GM23338 (cell line): ENCODE data around the gene MIS12. TPM values are rescaled to one million over a fixed set of nuclear protein-coding genes. Genes with fewer than 3 reads are reported as not detected.
A peak's percentile ranks its signal among the peaks of the same experiment; 100 is the strongest.

Source experiments
- ATAC-seq: fragments of 200-7000 bp; cut with Tn5 transposase; 3 replicates; pipeline ENCODE4 v1.9.1; 2020
- DNase-seq: peaks from one replicate; pipeline ENCODE4 v3.0.0-alpha.2; 2015; ENCODE audit warnings: low spot score
- H2AFZ ChIP-seq: fragments of 200-600 bp; sonication (generic); 2 replicates; pipeline ENCODE4 v1.8.0; 2016; ENCODE audit warnings: antibody characterized with exemption, mild to moderate bottlenecking, moderate library complexity
- H3F3A ChIP-seq: fragments of 200-600 bp; sonication (generic); replicated peaks from 2 replicates; pipeline ENCODE4 v1.8.0; 2017; ENCODE audit warnings: antibody characterized with exemption, mixed run types, low read depth
- H3K27ac ChIP-seq: fragments of 200-600 bp; sonication (generic); 2 replicates; pipeline ENCODE4 v1.6.1; 2016; ENCODE audit warnings: low read depth
- H3K27me3 ChIP-seq: fragments of 200-600 bp; sonication (generic); 2 replicates; pipeline ENCODE4 v1.8.0; 2016; ENCODE audit warnings: mild to moderate bottlenecking, mixed run types, moderate library complexity; ENCODE audit not compliant: insufficient read depth
- H3K36me3 ChIP-seq: fragments of 200-600 bp; sonication (generic); 2 replicates; pipeline ENCODE4 v1.8.0; 2016; ENCODE audit warnings: mild to moderate bottlenecking; ENCODE audit not compliant: insufficient read depth
- H3K4me1 ChIP-seq: fragments of 200-600 bp; sonication (generic); 2 replicates; pipeline ENCODE4 v1.8.0; 2016; ENCODE audit warnings: mild to moderate bottlenecking, moderate library complexity; ENCODE audit not compliant: insufficient read depth
- H3K4me2 ChIP-seq: fragments of 200-600 bp; sonication (generic); 2 replicates; pipeline ENCODE4 v1.7.1; 2017; ENCODE audit warnings: mixed run types
- H3K4me3 ChIP-seq: fragments of 200-600 bp; sonication (generic); 2 replicates; pipeline ENCODE4 v1.6.1; 2016; ENCODE audit warnings: mixed run types
- H3K79me2 ChIP-seq: fragments of 200-600 bp; sonication (generic); replicated peaks from 2 replicates; pipeline ENCODE4 v1.8.0; 2017; ENCODE audit warnings: mild to moderate bottlenecking; ENCODE audit not compliant: insufficient read depth
- H3K9me2 ChIP-seq: fragments of 200-600 bp; sonication (generic); 2 replicates; pipeline ENCODE4 v1.8.0; 2017; ENCODE audit not compliant: insufficient read depth
- H4K20me1 ChIP-seq: fragments of 200-600 bp; sonication (generic); replicated peaks from 2 replicates; pipeline ENCODE4 v1.8.0; 2017; ENCODE audit warnings: mild to moderate bottlenecking; ENCODE audit not compliant: insufficient read depth
- H3K27ac Mint-ChIP-seq: 2 replicates; pipeline ENCODE4 v1.8.0; 2020; ENCODE audit warnings: inconsistent platforms, mild to moderate bottlenecking, moderate library complexity, mixed read lengths
- H3K27me3 Mint-ChIP-seq: 3 replicates; pipeline ENCODE4 v1.8.0; 2022; ENCODE audit warnings: low read depth, mild to moderate bottlenecking, moderate library complexity, mixed read lengths, inconsistent platforms; ENCODE audit not compliant: insufficient read depth, poor library complexity
- H3K36me3 Mint-ChIP-seq: 3 replicates; pipeline ENCODE4 v1.8.0; 2021; ENCODE audit warnings: low read depth, mild to moderate bottlenecking, inconsistent platforms, moderate library complexity, mixed read lengths
- H3K4me1 Mint-ChIP-seq: 3 replicates; pipeline ENCODE4 v1.8.0; 2020; ENCODE audit warnings: mild to moderate bottlenecking, inconsistent platforms, mixed read lengths
- H3K4me3 Mint-ChIP-seq: 3 replicates; pipeline ENCODE4 v1.8.0; 2021; ENCODE audit warnings: moderate library complexity, mild to moderate bottlenecking, inconsistent platforms, mixed read lengths
- H3K9me3 Mint-ChIP-seq: 3 replicates; pipeline ENCODE4 v1.8.0; 2020; ENCODE audit warnings: moderate library complexity, mild to moderate bottlenecking, inconsistent platforms, mixed read lengths
- CREB1 ChIP-seq: fragments of 250-450 bp; sonication (Bioruptor Pico); IDR thresholded peaks from 2 replicates; pipeline ENCODE4 v1.5.0; 2020; ENCODE audit warnings: low read depth, mild to moderate bottlenecking, moderate library complexity
- EZH2 ChIP-seq: fragments of 200-600 bp; sonication (generic); IDR thresholded peaks from one replicate; pipeline ENCODE4 v1.8.0; 2017; ENCODE audit warnings: antibody characterized with exemption, mild to moderate bottlenecking, low read depth; ENCODE audit not compliant: unreplicated experiment
- EZH2phosphoT487 ChIP-seq: fragments of 200-600 bp; sonication (generic); IDR thresholded peaks from one replicate; pipeline ENCODE4 v1.8.1; 2018; ENCODE audit warnings: antibody characterized with exemption; ENCODE audit not compliant: unreplicated experiment
- POLR2AphosphoS5 ChIP-seq: IDR thresholded peaks from 2 replicates; pipeline ENCODE4 v1.6.1; 2016; ENCODE audit warnings: antibody characterized with exemption, low read depth
- STAT1 ChIP-seq: IDR thresholded peaks from one replicate; pipeline ENCODE4 v1.6.1; 2016; ENCODE audit warnings: antibody characterized with exemption; ENCODE audit not compliant: unreplicated experiment
- ZNF114 ChIP-seq: fragments of 250-450 bp; sonication (Bioruptor Pico); IDR thresholded peaks from 2 replicates; pipeline ENCODE4 v1.5.0; 2020; ENCODE audit warnings: mild to moderate bottlenecking, moderate library complexity
- ZNF331 ChIP-seq: fragments of 250-450 bp; sonication (Bioruptor Pico); IDR thresholded peaks from 2 replicates; pipeline ENCODE4 v1.5.0; 2020; ENCODE audit warnings: low read depth, mild to moderate bottlenecking, moderate library complexity
- polyA plus RNA-seq: library from polyadenylated mRNA; unstranded; fragments of >200 nt; fragmentation: Nextera tagmentation; extraction: Ambion mirVana; gene quantifications from 2 replicates; pipeline ENCODE4 v1.2.1, GENCODE V29; 2016
- total RNA-seq: library from RNA; depleted of rRNA; stranded (reverse); fragments of >200 nt; shearing (Covaris generic); gene quantifications from 2 replicates; pipeline ENCODE4 v1.2.3, GENCODE V29; 2014
- TF ChIP-seq, protein P1 (sequence below): IDR thresholded peaks from 2 replicates; pipeline ENCODE4 v1.6.1; 2016; ENCODE audit warnings: antibody characterized with exemption
- TF ChIP-seq, protein P2 (sequence below), 2 experiments: fragments of 200-600 bp in 1 of 2; sonication (generic) in 1 of 2; conservative IDR thresholded peaks; 2 replicates each; pipeline versions ENCODE4 v1.5.1 to v1.6.1; 2016 to 2017; ENCODE audit warnings: antibody characterized with exemption in 2 of 2, low read depth in 2 of 2, mild to moderate bottlenecking in 2 of 2, moderate library complexity in 1 of 2
- TF ChIP-seq, protein P3 (sequence below): IDR thresholded peaks from one replicate; pipeline ENCODE4 v1.6.1; 2018; ENCODE audit warnings: antibody characterized with exemption; ENCODE audit not compliant: unreplicated experiment

MIS12 gene
- total and polyA plus RNA-seq, 2 experiments from 2014 or later, result 14.0 to 22.8 TPM

DNA sequence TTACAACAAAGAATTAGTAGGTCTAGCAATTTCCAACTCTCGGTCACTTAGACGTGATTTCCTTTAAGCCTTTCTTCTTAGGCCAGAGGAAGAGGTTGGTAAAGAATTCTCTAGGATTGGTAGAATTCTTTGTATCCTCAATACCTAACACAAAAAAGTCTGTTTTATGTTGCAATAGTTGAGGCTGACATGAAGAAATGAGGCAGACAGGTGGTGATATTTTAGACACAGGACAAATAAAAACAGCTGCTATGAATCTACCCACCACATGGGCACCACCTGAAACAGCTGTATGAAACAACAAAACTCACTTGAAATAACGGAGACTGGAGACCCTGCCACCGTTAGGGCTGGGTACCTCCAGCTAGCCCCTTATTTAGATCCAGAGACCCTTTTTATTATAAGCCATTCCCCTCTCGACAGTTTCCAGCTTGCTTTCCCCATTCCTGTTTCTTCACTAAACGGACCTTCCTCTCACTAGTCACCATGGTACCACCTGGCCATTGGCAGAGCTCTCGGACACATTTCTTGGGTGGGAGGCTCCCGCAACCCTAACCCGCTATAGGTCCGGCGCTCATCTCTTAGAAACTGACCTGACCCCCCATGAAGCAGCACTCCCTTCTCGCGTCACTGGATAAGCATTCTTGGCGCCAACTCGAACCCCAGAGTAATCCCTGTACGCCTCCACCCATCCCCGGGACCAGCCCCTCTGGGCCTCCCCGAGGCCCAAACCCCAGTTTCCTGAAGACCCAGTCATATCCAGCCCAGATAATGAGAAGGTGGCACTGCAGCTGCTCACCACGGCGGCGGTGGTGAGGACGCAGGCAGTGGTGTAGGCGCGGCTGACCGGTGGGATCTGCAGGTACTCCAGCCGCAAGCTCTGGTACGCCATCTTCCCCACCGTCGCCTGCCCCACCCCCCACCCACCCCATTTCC is 828 bp upstream of the MIS12 start, which contains the start of gene DERL2:
Gene DERL2, minus strand, starts transcription at position 909 of the 936 bp plus-strand sequence. Its CDS starts 17 bp downstream, at position 892.
- peaks cover 7% of the 10 kb centered on the region; the same call in 1 of the 2 replicates for H3F3A ChIP-seq
- H3K4me2 ChIP-seq, result peak within 1 kb of the TSS; percentile 100
- H3K27ac ChIP-seq, result peak within 1 kb of the TSS; percentile 99
- Mint-ChIP-seq H3K27me3 (peaks cover 18% of the 10 kb centered on the region), H3K4me3 (peak within 1 kb of the TSS; percentile 97), H3K9me3 (no peaks in the 10 kb centered on the region), H3K36me3 (peaks cover 63% of the 10 kb centered on the region), H3K27ac (peak within 1 kb of the TSS; percentile 100), H3K4me1 (peaks cover 7% of the 10 kb centered on the region; the same call in 2 of the 3 replicates)
- TF ChIP-seq ZNF331 (CRISPR knock-in tag), result no peak
- no peak for TF ChIP-seq ZNF114 (CRISPR knock-in tag)
- TF ChIP-seq, protein P1, sequence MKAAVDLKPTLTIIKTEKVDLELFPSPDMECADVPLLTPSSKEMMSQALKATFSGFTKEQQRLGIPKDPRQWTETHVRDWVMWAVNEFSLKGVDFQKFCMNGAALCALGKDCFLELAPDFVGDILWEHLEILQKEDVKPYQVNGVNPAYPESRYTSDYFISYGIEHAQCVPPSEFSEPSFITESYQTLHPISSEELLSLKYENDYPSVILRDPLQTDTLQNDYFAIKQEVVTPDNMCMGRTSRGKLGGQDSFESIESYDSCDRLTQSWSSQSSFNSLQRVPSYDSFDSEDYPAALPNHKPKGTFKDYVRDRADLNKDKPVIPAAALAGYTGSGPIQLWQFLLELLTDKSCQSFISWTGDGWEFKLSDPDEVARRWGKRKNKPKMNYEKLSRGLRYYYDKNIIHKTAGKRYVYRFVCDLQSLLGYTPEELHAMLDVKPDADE, result no peak
- peak; percentile 47; the same call in 1 of the 2 replicates for TF ChIP-seq CREB1 (CRISPR knock-in tag)
- no peak for TF ChIP-seq STAT1
- TF ChIP-seq EZH2, result no peak
- TF ChIP-seq POLR2AphosphoS5, result no peak
- H3K36me3 ChIP-seq, result peaks cover 28% of the 10 kb centered on the region
- no peaks in the 10 kb centered on the region for H3K9me2 ChIP-seq
- H3K27me3 ChIP-seq, result no peaks in the 10 kb centered on the region
- peaks cover 85% of the 10 kb centered on the region for H3K79me2 ChIP-seq
- peaks cover 20% of the 10 kb centered on the region for H3K4me1 ChIP-seq
- DNase-seq (peak; percentile 81), ATAC-seq (peak; percentile 40)
- peak within 1 kb of the TSS; percentile 56; the same call in 1 of the 2 replicates for H2AFZ ChIP-seq
- H4K20me1 ChIP-seq, result peaks cover 15% of the 10 kb centered on the region
- H3K4me3 ChIP-seq, result peak within 1 kb of the TSS; percentile 99

DNA sequence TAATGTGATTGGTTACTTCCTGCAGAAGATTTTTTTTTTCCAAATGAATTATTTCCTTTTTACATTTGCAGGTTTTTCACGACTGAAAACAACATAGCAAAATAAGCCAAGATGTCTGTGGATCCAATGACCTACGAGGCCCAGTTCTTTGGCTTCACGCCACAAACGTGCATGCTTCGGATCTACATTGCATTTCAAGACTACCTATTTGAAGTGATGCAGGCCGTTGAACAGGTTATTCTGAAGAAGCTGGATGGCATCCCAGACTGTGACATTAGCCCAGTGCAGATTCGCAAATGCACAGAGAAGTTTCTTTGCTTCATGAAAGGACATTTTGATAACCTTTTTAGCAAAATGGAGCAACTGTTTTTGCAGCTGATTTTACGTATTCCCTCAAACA is 2.4 kb downstream of the MIS12 start:
- no peaks in the 10 kb centered on the region; the same call in 2 of the 3 replicates for H3K9me3 Mint-ChIP-seq
- Histone ChIP-seq H2AFZ (no peak overlapping the region), H3K4me1 (peaks cover 20% of the 10 kb centered on the region), H3K27ac (no peak overlapping the region), H3K27me3 (no peaks in the 10 kb centered on the region), H3K4me3 (no peak overlapping the region), H3K79me2 (peaks cover 53% of the 10 kb centered on the region), H3F3A (peaks cover 7% of the 10 kb centered on the region; the same call in 1 of the 2 replicates), H3K9me2 (no peaks in the 10 kb centered on the region), H3K4me2 (no peak overlapping the region), H4K20me1 (peaks cover 15% of the 10 kb centered on the region), H3K36me3 (peaks cover 28% of the 10 kb centered on the region)
- peaks cover 7% of the 10 kb centered on the region; the same call in 2 of the 3 replicates for H3K4me1 Mint-ChIP-seq
- no peak overlapping the region for H3K4me3 Mint-ChIP-seq
- H3K27me3 Mint-ChIP-seq, result peaks cover 18% of the 10 kb centered on the region
- H3K27ac Mint-ChIP-seq, result no peak overlapping the region
- no peak for DNase-seq
- peaks cover 43% of the 10 kb centered on the region for H3K36me3 Mint-ChIP-seq
- ATAC-seq, result no peak
- TF ChIP-seq EZH2phosphoT487, result no peak
- TF ChIP-seq, protein P1, result no peak
- TF ChIP-seq, protein P2, sequence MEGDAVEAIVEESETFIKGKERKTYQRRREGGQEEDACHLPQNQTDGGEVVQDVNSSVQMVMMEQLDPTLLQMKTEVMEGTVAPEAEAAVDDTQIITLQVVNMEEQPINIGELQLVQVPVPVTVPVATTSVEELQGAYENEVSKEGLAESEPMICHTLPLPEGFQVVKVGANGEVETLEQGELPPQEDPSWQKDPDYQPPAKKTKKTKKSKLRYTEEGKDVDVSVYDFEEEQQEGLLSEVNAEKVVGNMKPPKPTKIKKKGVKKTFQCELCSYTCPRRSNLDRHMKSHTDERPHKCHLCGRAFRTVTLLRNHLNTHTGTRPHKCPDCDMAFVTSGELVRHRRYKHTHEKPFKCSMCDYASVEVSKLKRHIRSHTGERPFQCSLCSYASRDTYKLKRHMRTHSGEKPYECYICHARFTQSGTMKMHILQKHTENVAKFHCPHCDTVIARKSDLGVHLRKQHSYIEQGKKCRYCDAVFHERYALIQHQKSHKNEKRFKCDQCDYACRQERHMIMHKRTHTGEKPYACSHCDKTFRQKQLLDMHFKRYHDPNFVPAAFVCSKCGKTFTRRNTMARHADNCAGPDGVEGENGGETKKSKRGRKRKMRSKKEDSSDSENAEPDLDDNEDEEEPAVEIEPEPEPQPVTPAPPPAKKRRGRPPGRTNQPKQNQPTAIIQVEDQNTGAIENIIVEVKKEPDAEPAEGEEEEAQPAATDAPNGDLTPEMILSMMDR (conservative IDR thresholded peaks at IDR 0.05; ENCODE audit: low read depth in 2 of 2), result no peak
- TF ChIP-seq, protein P3, sequence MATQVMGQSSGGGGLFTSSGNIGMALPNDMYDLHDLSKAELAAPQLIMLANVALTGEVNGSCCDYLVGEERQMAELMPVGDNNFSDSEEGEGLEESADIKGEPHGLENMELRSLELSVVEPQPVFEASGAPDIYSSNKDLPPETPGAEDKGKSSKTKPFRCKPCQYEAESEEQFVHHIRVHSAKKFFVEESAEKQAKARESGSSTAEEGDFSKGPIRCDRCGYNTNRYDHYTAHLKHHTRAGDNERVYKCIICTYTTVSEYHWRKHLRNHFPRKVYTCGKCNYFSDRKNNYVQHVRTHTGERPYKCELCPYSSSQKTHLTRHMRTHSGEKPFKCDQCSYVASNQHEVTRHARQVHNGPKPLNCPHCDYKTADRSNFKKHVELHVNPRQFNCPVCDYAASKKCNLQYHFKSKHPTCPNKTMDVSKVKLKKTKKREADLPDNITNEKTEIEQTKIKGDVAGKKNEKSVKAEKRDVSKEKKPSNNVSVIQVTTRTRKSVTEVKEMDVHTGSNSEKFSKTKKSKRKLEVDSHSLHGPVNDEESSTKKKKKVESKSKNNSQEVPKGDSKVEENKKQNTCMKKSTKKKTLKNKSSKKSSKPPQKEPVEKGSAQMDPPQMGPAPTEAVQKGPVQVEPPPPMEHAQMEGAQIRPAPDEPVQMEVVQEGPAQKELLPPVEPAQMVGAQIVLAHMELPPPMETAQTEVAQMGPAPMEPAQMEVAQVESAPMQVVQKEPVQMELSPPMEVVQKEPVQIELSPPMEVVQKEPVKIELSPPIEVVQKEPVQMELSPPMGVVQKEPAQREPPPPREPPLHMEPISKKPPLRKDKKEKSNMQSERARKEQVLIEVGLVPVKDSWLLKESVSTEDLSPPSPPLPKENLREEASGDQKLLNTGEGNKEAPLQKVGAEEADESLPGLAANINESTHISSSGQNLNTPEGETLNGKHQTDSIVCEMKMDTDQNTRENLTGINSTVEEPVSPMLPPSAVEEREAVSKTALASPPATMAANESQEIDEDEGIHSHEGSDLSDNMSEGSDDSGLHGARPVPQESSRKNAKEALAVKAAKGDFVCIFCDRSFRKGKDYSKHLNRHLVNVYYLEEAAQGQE, result no peak
